ENCODE measurements around the gene ADGRG1.
"Not testable (repeated sequence)": the region's sequence is repeated elsewhere in the genome, so short reads cannot be mapped to it uniquely, and the experiment has no call there.

ADGRG1 gene

DNA sequence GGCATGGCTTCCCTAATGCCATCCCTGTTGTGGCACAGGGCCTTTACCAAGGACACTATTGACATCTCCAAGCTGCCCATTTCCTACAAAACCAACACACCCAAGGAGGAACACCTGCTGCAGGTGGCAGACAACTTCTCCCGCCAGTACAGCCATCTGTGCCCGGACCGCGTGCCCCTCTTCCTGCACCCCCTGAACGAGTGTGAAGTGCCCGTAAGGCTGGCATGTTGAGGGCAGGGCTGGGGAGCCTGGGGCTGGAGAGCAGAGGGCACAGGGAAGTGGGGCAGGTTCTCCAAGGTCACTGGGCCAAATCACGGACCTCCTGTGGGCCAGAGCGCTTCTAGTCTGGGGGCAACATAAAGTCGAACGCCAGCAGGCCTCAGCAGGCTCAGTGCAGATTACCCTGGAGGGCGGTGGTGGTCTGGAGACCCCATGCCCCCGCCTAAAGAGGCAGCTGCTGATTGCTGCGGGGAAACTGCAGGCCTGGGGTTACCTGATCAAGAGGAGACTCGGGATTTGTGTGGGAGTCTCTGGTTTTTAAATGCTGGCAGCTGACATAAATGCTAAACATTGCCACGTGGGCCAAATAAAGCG is 70.5 kb downstream of the ADGRG1 start:
- no peak for DNase-seq (ENCODE audit: low spot score)

DNA sequence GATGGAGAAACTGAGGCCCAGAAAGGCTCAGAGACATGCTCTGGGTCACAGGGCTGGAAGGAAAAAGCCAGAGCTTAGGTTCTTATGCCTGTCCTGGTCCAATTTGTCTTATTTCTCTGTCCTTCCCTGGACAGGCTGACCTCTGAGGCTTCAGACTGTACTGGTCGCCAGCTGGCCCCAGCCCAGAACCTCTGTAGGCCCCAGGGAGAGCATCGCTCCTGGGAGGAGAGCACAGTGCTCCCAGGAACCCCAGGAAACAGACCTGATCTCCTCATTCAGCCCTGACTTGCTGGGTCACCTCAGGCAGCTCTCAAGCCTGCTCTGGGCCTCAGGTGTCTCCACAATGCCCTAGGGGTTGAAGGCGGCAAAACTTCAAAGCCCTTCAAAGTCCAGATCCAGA is 71.1 kb downstream of the ADGRG1 start:
- no peak for DNase-seq (ENCODE audit: low spot score)

DNA sequence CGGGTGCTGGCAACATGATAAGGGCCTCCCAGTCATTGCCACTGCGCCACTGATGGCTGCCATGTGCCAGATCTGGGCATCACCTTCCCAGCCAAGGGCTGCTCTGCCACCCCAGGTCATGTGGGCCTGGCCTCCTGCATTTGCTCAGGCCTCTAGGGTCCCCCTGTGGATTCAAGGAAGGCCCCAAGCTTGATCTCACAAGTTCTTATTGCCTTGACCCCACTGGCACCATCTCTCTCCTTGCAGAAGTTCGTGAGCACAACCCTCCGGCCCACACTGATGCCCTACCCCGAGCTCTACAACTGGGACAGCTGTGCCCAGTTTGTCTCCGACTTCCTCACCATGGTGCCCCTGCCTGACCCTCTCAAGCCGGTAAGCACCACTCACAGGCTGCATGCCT is 71.5 kb downstream of the ADGRG1 start:
- no peak for DNase-seq (ENCODE audit: low spot score)

- DNase-seq (ENCODE audit: low spot score): no peak
These were observed 72.5 kb downstream of the ADGRG1 start for GRCh38 chr16:57700781-57701551.

DNA sequence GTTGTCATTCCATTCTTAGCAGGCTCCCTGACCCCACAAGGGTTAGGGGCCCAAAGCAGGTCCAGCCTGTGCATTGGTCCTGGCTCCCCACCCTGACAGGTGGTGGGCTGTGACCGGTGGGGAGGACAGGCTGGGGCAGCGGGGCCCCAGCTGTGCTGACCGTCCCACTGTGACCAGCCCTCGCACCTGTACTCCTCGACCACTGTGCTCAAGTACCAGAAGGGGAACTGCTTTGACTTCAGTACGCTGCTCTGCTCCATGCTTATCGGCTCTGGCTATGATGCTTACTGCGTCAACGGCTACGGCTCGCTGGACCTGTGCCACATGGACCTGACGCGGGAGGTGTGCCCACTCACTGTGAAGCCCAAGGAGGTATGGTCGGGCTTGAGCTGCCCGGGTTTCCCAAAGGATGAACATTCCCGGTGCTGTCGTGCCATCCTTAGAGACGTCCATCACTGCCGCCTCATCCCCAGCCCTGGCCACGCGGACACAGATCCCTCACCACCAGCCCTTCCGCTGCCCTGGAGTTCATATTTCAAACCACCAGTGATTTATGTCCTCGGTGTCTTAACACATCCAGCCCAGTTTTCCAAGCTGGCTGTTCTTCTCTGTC is 73.4 kb downstream of the ADGRG1 start:
- DNase-seq (ENCODE audit: low spot score): no peak

DNA sequence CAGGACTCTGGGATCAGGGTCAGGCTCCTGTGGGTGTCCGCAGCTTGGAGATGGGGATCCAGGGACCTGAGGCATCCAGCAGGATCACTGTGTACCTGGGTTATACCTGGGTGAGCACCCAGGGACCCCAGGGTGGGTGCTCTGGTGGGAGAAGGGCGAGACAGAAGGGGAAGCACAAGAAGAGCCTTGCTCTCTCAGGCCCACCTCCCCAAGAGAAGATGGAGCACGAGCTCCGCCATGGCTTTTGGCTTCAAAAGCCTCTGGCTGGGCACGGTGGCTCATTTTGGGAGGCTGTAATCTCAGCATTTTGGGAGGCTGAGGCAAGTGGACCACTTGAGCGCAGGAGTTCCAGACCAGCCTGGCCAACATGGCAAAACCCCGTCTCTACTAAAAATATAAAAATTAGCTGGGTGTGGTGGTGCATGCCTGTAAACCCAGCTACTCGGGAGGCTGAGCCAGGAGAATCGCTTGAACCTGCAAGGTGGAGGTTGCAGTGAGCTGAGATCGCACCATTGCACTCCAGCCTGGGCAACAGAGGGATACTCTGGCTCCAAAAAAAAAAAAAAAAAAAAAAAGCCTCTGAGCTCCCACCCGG is 75.1 kb downstream of the ADGRG1 start:
- no peak for DNase-seq (ENCODE audit: low spot score)

DNA sequence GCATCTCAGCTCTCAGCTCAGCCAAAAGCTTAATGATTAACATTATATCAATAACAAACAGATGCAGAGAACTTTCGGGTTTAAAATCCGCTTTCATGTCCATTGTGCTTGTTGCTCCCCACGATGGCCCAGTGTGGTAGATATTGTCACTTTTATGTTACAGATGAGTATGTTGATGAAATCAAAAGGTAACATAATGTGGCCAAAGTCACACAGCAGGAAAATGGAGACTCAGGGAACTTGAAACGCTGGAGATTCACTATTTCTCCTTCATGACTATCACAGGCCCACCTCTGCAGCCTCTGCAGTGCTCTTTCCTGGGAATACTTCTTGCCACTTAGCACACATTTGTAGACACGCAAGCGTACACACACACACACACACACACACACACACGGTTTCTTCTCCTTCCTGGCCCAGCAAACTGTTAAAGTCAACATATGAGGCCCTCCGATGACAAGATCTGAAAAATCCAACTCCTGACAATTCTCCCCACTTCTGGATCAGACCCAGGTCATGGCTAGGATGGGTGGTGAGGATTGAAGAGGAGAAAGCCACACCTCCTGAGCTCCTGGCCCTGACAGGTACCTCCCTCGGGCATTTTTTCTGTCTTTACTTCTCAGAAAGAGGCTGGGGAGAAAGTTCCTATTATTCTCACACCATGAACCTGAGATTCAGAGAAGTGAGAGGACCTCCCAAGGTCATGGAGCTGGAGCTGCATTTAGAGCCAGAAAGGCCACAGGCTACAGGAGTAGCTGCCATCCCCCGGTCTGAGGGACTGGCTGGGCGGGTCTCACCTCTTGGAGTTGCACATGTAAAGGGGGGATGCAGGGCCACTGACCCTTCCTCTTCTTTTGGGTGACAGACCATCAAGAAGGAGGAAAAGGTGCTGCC is 75.8 kb downstream of the ADGRG1 start:
- no peak for DNase-seq (ENCODE audit: low spot score)

DNA sequence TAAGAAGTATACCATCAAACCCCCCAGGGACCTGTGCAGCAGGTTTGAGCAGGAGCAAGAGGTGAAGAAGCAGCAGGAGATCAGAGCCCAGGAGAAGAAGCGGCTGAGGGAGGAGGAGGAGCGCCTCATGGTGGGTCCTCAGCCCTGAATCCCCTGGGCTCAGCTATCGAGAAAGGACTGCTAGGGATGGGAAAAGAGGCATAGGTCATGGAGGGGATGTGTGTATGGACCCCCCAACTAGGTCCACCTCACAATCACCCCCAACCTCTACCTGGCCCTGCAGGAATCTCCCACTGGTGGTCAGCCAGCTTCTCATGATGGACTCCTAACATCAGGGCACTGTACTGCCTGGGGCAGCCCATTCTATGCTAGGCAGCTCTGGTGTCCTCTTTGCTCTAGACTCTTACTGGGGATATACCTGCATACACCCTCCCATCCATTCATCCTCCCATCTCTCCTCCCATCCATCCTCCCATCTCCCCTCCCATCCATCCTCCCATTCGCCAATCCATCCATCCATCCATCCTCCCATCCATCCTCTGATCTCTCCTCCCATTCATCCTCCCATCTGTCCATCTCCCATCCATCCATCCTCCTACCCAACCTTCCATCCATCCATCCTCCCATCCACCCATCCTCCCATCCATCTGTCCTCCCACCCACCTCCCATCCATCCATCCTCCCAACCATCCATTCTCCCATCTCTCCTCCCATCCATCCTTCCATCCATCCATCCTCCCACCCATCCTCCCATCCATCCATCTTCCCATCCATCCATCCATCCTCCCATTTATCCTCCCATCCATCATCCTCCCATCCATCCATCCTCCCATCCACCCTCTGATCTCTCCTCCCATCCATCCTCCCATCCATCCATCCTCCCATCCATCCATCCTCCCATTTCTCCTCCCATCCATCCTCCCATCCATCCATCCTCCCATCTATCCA is 76.7 kb downstream of the ADGRG1 start:
- DNase-seq (ENCODE audit: low spot score): no peak

- no peak for DNase-seq (ENCODE audit: low spot score)
These were observed 78.3 kb downstream of the ADGRG1 start for GRCh38 chr16:57706717-57707116.

DNA sequence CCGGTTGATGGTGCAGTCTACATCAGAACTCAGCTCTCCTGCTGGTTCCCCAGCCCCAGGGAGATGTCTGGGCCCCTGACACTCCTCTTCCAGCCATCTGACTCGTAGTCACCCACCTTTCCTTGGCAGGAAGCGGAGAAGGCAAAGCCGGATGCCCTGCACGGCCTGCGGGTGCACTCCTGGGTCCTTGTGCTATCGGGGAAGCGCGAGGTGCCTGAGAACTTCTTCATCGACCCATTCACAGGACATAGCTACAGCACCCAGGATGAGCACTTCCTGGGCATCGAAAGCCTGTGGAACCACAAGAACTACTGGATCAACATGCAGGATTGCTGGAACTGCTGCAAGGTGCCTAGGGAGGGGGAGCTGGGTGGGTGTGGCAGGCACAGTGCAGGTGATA is 78.9 kb downstream of the ADGRG1 start:
- no peak for DNase-seq (ENCODE audit: low spot score)

GRCh38 chr16:57708168-57708567 is 79.7 kb downstream of the ADGRG1 start:
- DNase-seq (ENCODE audit: low spot score): no peak

DNA sequence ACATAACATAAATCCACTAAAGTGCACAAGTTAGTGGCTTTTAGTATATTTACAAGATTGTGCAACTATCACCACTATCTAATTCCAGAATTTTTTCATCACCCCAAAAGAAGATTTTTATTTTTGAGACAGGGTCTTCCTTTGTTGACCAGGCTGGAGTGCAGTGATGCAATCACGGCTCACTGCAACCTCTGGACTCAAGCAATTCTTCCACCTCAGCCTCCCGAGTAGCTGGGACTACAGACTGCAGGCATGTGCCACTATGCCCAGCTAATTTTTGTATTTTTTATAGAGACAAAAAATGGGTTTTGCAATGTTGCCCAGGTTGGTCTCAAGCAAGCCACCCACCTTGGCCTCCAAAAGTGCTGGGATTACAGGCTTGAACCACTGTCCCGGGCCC is 81.2 kb downstream of the ADGRG1 start:
- DNase-seq (ENCODE audit: low spot score): no peak

- no peak for DNase-seq (ENCODE audit: low spot score)
These were observed 82.9 kb downstream of the ADGRG1 start for GRCh38 chr16:57711346-57711745.

- DNase-seq (ENCODE audit: low spot score): no peak
These were observed 83.6 kb downstream of the ADGRG1 start for GRCh38 chr16:57711993-57712392.

DNA sequence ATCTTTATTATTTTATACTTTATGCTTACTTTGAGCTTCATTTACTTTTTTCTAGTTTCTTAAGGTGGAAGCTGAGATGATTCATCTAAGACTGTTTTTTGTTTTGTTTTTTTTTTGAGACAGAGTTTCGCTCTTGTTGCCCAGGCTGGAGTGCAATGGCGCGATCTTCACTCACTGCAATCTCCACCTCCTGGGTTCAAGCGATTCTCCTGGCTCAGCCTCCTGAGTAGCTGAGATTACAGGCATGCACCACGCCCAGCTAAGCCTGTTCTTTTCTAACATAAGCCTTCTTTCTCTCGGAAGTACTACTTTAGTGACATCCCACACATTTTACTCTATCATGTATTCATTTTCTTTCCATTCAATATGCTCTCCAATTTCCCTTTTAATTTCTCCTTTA is 84.1 kb downstream of the ADGRG1 start:
- not testable (repeated sequence) for DNase-seq (ENCODE audit: low spot score)

- DNase-seq (ENCODE audit: low spot score): no peak
These were observed 85.2 kb downstream of the ADGRG1 start for GRCh38 chr16:57713596-57713995.

DNA sequence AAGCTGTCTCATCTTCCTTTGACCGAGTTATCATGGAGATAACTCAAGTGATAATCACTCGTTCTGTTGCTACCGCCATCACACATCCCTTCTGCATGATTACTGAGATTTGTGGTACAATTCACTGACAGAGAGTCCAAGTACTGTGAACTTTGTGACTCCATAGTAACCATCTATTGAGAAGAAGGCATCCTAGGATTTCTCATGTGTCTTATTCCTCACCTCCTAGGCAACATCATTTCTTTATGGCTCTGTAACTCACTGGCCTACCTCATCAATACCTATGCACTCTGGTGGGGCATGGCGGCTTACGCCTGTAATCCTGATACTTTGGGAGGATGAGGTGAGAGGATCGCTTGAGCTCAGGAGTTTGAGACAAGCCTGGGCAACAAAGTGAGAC is 85.6 kb downstream of the ADGRG1 start:
- no peak for DNase-seq (ENCODE audit: low spot score)
